ENCODE results near the gene MAN2C1.

The MAN2C1 gene

DNA sequence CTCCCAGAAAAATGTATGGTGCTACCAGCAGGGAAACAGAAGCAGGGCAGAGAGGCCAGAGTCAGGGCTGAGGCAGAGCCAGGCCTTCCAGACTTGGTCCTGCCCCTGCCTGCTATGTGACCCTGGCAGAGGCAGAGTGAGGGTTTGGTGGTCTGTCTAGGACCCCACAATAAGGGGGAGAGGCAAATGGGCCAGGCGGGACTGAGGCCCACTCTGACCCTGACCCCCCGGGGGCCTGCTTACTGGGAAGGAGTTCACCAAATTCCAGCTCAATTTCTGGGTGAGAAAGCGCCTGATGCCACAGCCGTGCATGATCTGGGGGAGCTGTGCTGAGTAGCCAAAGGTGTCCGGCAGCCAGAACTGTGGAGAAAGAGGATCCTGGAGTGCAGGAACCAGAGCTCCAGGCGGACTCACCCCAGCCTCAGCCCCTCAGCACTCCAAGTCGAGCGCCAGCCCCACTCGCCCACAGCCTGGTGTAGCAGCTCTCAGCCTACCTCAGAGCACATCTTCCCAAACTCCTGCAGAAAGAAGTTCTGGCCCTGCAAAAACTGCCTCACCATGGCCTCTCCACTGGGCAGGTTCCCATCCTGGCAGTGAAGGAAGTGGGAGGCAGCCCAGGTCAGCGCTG lies 6.9 kb downstream of the MAN2C1 start:
- Histone ChIP-seq H3K4me1 (ENCODE audit: control insufficient read depth, insufficient read depth, low read length, poor library complexity, severe bottlenecking) (no peaks in the 10 kb centered on the region), H3K9me3 (ENCODE audit: control insufficient read depth, low read length) (no peaks in the 10 kb centered on the region), H3K36me3 (ENCODE audit: control insufficient read depth, insufficient read depth, low read length) (peaks cover 63% of the 10 kb centered on the region), H3K27me3 (replicated peaks; ENCODE audit: control insufficient read depth, insufficient read depth, low read length, poor library complexity, severe bottlenecking) (no peaks in the 10 kb centered on the region), H3K27ac (ENCODE audit: insufficient read depth, low read length, poor library complexity, severe bottlenecking) (no peak overlapping the region), H3K4me3 (ENCODE audit: insufficient read depth, low read depth, low read length, poor library complexity, severe bottlenecking) (no peak overlapping the region)
- no peak for DNase-seq

- H3K4me1 ChIP-seq (ENCODE audit: control insufficient read depth, insufficient read depth, low read length, poor library complexity, severe bottlenecking), result no peaks in the 10 kb centered on the region
- no peaks in the 10 kb centered on the region for H3K9me3 ChIP-seq (ENCODE audit: control insufficient read depth, low read length)
- peaks cover 60% of the 10 kb centered on the region for H3K36me3 ChIP-seq (ENCODE audit: control insufficient read depth, insufficient read depth, low read length)
- H3K27me3 ChIP-seq (replicated peaks; ENCODE audit: control insufficient read depth, insufficient read depth, low read length, poor library complexity, severe bottlenecking), result no peaks in the 10 kb centered on the region
- H3K27ac ChIP-seq (ENCODE audit: insufficient read depth, low read length, poor library complexity, severe bottlenecking), result no peak overlapping the region
- no peak for DNase-seq
- no peak overlapping the region for H3K4me3 ChIP-seq (ENCODE audit: insufficient read depth, low read depth, low read length, poor library complexity, severe bottlenecking)
Observed at GRCh38 chr15:75360856-75361255, 7.6 kb downstream of the MAN2C1 start.

DNA sequence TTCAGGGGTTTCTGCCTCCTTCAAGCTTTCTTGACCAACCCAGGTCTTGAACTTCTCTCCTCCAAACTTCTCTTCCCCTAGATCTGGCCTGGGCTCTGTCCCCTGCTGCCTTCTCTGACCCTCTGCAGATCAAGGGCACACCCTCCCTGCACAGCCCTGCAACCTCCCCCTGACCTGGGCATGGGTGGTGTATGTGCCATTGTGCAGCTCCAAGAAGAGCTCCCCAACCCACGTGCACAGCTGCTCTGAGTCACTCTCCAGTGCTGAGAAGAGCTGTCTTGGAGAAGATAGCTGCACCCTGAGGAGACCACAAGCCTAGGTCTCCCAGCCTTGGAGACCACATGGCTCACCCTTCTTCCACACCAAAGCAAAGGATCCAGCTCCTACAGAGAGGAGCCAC lies 8.0 kb downstream of the MAN2C1 start:
- no peaks in the 10 kb centered on the region for H3K27me3 ChIP-seq (replicated peaks; ENCODE audit: control insufficient read depth, insufficient read depth, low read length, poor library complexity, severe bottlenecking)
- H3K4me3 ChIP-seq (ENCODE audit: insufficient read depth, low read depth, low read length, poor library complexity, severe bottlenecking), result no peak overlapping the region
- H3K9me3 ChIP-seq (ENCODE audit: control insufficient read depth, low read length), result no peaks in the 10 kb centered on the region
- H3K4me1 ChIP-seq (ENCODE audit: control insufficient read depth, insufficient read depth, low read length, poor library complexity, severe bottlenecking), result no peaks in the 10 kb centered on the region
- no peak overlapping the region for H3K27ac ChIP-seq (ENCODE audit: insufficient read depth, low read length, poor library complexity, severe bottlenecking)
- H3K36me3 ChIP-seq (ENCODE audit: control insufficient read depth, insufficient read depth, low read length), result peaks cover 58% of the 10 kb centered on the region
- no peak for DNase-seq

GRCh38 chr15:75359537-75360250 lies 8.7 kb downstream of the MAN2C1 start:
- Histone ChIP-seq H3K9me3 (ENCODE audit: control insufficient read depth, low read length) (no peaks in the 10 kb centered on the region), H3K27me3 (replicated peaks; ENCODE audit: control insufficient read depth, insufficient read depth, low read length, poor library complexity, severe bottlenecking) (no peaks in the 10 kb centered on the region), H3K36me3 (ENCODE audit: control insufficient read depth, insufficient read depth, low read length) (peaks cover 59% of the 10 kb centered on the region), H3K4me3 (ENCODE audit: insufficient read depth, low read depth, low read length, poor library complexity, severe bottlenecking) (no peak overlapping the region), H3K4me1 (ENCODE audit: control insufficient read depth, insufficient read depth, low read length, poor library complexity, severe bottlenecking) (no peaks in the 10 kb centered on the region), H3K27ac (ENCODE audit: insufficient read depth, low read length, poor library complexity, severe bottlenecking) (no peak overlapping the region)
- no peak for DNase-seq

DNA sequence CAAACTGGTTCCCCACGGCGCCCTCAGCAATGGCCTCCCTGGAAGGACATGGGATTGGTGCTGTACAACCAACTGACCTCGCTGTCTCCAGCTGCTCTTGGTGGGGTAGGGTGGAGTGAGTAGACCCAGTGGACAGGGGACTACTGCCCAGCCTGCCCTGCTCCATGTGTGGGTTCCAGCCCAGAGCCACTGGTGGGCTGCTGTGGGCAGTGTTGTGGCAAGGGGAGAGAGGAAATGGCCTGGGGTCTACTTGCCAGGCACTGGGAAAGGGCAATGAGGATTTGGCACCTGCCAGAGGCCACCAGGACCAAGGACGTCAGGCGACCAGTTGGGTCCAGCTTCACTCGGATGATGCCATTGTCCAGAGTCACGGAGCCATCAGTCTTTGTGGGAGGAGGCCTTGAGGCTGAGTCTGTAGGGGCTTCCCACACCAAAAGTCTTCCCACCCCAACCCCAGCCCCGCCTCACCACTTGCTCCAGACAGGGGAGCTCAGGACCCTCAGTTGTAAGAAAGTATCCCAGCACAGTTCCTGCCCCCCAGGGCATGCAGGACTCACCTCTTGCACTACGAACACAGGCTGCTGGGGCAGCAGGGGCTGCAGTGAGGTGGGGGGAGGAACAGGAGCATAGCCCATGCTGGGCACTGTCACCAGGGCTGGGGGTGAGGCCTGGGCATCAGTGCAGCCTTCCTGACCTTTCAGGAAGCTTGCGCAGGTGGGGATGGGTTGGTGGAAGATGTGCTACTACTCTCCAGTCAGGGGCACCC lies 9.5 kb downstream of the MAN2C1 start:
- Histone ChIP-seq H3K36me3 (ENCODE audit: control insufficient read depth, insufficient read depth, low read length) (peaks cover 54% of the 10 kb centered on the region), H3K27me3 (replicated peaks; ENCODE audit: control insufficient read depth, insufficient read depth, low read length, poor library complexity, severe bottlenecking) (no peaks in the 10 kb centered on the region), H3K4me1 (ENCODE audit: control insufficient read depth, insufficient read depth, low read length, poor library complexity, severe bottlenecking) (no peaks in the 10 kb centered on the region), H3K9me3 (ENCODE audit: control insufficient read depth, low read length) (no peaks in the 10 kb centered on the region), H3K27ac (ENCODE audit: insufficient read depth, low read length, poor library complexity, severe bottlenecking) (no peak overlapping the region), H3K4me3 (ENCODE audit: insufficient read depth, low read depth, low read length, poor library complexity, severe bottlenecking) (no peak overlapping the region)
- DNase-seq, result no peak

GRCh38 chr15:75357976-75358673 lies 10.3 kb downstream of the MAN2C1 start:
- Histone ChIP-seq H3K9me3 (ENCODE audit: control insufficient read depth, low read length) (no peaks in the 10 kb centered on the region), H3K4me3 (ENCODE audit: insufficient read depth, low read depth, low read length, poor library complexity, severe bottlenecking) (no peak overlapping the region), H3K27ac (ENCODE audit: insufficient read depth, low read length, poor library complexity, severe bottlenecking) (no peak overlapping the region), H3K4me1 (ENCODE audit: control insufficient read depth, insufficient read depth, low read length, poor library complexity, severe bottlenecking) (no peaks in the 10 kb centered on the region), H3K27me3 (replicated peaks; ENCODE audit: control insufficient read depth, insufficient read depth, low read length, poor library complexity, severe bottlenecking) (no peaks in the 10 kb centered on the region), H3K36me3 (ENCODE audit: control insufficient read depth, insufficient read depth, low read length) (peaks cover 54% of the 10 kb centered on the region)
- DNase-seq, result no peak

GRCh38 chr15:75356517-75356916 lies 11.9 kb downstream of the MAN2C1 start:
- no peak for DNase-seq
- Histone ChIP-seq H3K36me3 (ENCODE audit: control insufficient read depth, insufficient read depth, low read length) (peaks cover 40% of the 10 kb centered on the region), H3K9me3 (ENCODE audit: control insufficient read depth, low read length) (no peaks in the 10 kb centered on the region), H3K4me3 (ENCODE audit: insufficient read depth, low read depth, low read length, poor library complexity, severe bottlenecking) (no peak overlapping the region), H3K27ac (ENCODE audit: insufficient read depth, low read length, poor library complexity, severe bottlenecking) (no peak overlapping the region), H3K4me1 (ENCODE audit: control insufficient read depth, insufficient read depth, low read length, poor library complexity, severe bottlenecking) (no peaks in the 10 kb centered on the region), H3K27me3 (replicated peaks; ENCODE audit: control insufficient read depth, insufficient read depth, low read length, poor library complexity, severe bottlenecking) (no peaks in the 10 kb centered on the region)

GRCh38 chr15:75356006-75356405 lies 12.4 kb downstream of the MAN2C1 start:
- no peaks in the 10 kb centered on the region for H3K4me1 ChIP-seq (ENCODE audit: control insufficient read depth, insufficient read depth, low read length, poor library complexity, severe bottlenecking)
- H3K4me3 ChIP-seq (ENCODE audit: insufficient read depth, low read depth, low read length, poor library complexity, severe bottlenecking), result no peak overlapping the region
- no peak overlapping the region for H3K27ac ChIP-seq (ENCODE audit: insufficient read depth, low read length, poor library complexity, severe bottlenecking)
- peaks cover 35% of the 10 kb centered on the region for H3K36me3 ChIP-seq (ENCODE audit: control insufficient read depth, insufficient read depth, low read length)
- H3K27me3 ChIP-seq (replicated peaks; ENCODE audit: control insufficient read depth, insufficient read depth, low read length, poor library complexity, severe bottlenecking), result no peaks in the 10 kb centered on the region
- no peak for DNase-seq
- H3K9me3 ChIP-seq (ENCODE audit: control insufficient read depth, low read length), result no peaks in the 10 kb centered on the region

DNA sequence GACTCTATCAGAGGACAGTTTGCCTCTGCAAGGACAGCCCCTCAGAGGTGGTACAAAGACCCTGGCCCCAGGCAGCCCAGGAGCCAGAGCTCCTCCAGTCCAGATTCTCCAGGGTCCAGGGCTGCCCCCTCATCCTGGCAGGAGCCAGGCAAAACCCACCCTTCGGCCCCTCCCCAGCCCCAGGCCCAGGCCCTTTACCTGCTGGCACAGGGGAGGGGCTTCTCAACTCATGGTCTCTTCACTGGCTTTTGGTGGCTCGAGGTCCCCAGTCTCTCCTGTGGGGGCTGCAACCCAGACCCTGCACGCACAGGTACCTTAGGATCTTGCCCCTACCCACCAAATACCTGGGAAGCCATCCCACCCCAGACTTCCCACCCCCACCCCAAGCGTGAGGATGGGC lies 13.0 kb downstream of the MAN2C1 start:
- peaks cover 30% of the 10 kb centered on the region for H3K36me3 ChIP-seq (ENCODE audit: control insufficient read depth, insufficient read depth, low read length)
- H3K4me3 ChIP-seq (ENCODE audit: insufficient read depth, low read depth, low read length, poor library complexity, severe bottlenecking), result no peak overlapping the region
- H3K27ac ChIP-seq (ENCODE audit: insufficient read depth, low read length, poor library complexity, severe bottlenecking), result no peak overlapping the region
- no peak for DNase-seq
- no peaks in the 10 kb centered on the region for H3K27me3 ChIP-seq (replicated peaks; ENCODE audit: control insufficient read depth, insufficient read depth, low read length, poor library complexity, severe bottlenecking)
- H3K4me1 ChIP-seq (ENCODE audit: control insufficient read depth, insufficient read depth, low read length, poor library complexity, severe bottlenecking), result peaks cover 3% of the 10 kb centered on the region
- no peaks in the 10 kb centered on the region for H3K9me3 ChIP-seq (ENCODE audit: control insufficient read depth, low read length)

Data from effector memory CD4-positive, alpha-beta T cell (primary cell).